Prostate gland (tissue), 2 donors: ENCODE results near the gene RNF222.

Source experiments
- POLR2A ChIP-seq: fragments of 450-650 bp; IDR thresholded peaks from one replicate; pipeline ENCODE4 v1.6.1; 2016; ENCODE audit warnings: antibody characterized with exemption, mild to moderate bottlenecking
- POLR2AphosphoS5 ChIP-seq: sonication (generic); formaldehyde crosslinking; IDR thresholded peaks from one replicate; pipeline ENCODE4 v1.6.1; 2017; ENCODE audit warnings: antibody characterized with exemption
- TF ChIP-seq, protein P1 (sequence below), 4 experiments: fragments of 200-600 bp in 2 of 4; fragments of 450-650 bp in 2 of 4; sonication (generic) in 2 of 4; IDR thresholded peaks; 1 replicate in 3 of 4; 2 replicates in 1 of 4; pipeline ENCODE4 v1.5.1; 2016 to 2019; ENCODE audit warnings: antibody characterized with exemption in 4 of 4, mild to moderate bottlenecking in 2 of 4, moderate library complexity in 2 of 4

DNA sequence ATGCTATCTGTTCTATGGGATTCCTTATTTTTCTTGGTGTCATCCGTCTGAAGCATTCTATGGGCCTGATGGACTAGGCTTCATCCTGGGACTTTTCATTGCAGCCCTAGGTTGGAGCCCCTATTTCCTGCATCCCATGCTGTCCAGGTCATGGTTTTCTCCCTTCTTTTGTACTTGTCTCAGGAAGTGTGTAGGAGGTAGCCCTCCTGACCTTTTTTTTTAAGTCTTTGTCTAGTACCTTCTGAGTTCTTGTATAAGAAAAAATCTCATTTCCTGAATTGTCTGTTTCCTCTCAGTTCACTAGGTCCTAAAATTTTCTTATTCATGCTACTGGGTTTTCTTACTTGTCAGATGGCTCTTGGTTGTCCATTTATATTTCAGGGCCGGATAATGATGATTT, 44.1 kb upstream of the RNF222 start:
- TF ChIP-seq, protein P1, sequence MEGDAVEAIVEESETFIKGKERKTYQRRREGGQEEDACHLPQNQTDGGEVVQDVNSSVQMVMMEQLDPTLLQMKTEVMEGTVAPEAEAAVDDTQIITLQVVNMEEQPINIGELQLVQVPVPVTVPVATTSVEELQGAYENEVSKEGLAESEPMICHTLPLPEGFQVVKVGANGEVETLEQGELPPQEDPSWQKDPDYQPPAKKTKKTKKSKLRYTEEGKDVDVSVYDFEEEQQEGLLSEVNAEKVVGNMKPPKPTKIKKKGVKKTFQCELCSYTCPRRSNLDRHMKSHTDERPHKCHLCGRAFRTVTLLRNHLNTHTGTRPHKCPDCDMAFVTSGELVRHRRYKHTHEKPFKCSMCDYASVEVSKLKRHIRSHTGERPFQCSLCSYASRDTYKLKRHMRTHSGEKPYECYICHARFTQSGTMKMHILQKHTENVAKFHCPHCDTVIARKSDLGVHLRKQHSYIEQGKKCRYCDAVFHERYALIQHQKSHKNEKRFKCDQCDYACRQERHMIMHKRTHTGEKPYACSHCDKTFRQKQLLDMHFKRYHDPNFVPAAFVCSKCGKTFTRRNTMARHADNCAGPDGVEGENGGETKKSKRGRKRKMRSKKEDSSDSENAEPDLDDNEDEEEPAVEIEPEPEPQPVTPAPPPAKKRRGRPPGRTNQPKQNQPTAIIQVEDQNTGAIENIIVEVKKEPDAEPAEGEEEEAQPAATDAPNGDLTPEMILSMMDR (IDR thresholded peaks at IDR 0.05) = no peak
- no peak for TF ChIP-seq POLR2A
- TF ChIP-seq POLR2AphosphoS5 = no peak
